ENCODE results near the gene CCT8. TPM values are rescaled to one million over a fixed set of nuclear protein-coding genes. Genes with fewer than 3 reads are reported as not detected.

The CCT8 gene
- polyA plus RNA-seq, 3 donors = 71.9 to 173 (median 169) TPM

- no peak for TF ChIP-seq CTCF (IDR thresholded peaks at IDR 0.05)
- no CpG with 5 or more reads among the region's 3 CpGs for WGBS (ENCODE audit: insufficient coverage)
These were observed 44.0 kb upstream of the CCT8 start for GRCh38 chr21:29117372-29117955.

GRCh38 chr21:29115899-29116298, 42.5 kb upstream of the CCT8 start:
- intact Hi-C loops (cut with micrococcal nuclease) = no loop called here
- Histone ChIP-seq H3K27ac (ENCODE audit: low read depth in 1 of 2, low read length in 2 of 2) (no peak overlapping the region), H4K20me1 (ENCODE audit: insufficient read depth, low read length) (no peaks in the 10 kb centered on the region), H3K9ac (ENCODE audit: insufficient read depth, low read length, poor library complexity, severe bottlenecking) (no peak overlapping the region), H3K27me3 (ENCODE audit: control insufficient read depth in 2 of 2, insufficient read depth in 2 of 2, low read length in 2 of 2) (no peaks in the 10 kb centered on the region), H3K9me3 (replicated peaks in 1 of 2; ENCODE audit: control insufficient read depth in 1 of 2, insufficient read depth in 1 of 2, low read length in 2 of 2) (no peaks in the 10 kb centered on the region), H2AFZ (ENCODE audit: insufficient read depth, low read depth, low read length, poor library complexity, severe bottlenecking) (no peak overlapping the region), H3K4me1 (ENCODE audit: control insufficient read depth in 1 of 2, insufficient read depth in 2 of 2, low read length in 2 of 2) (no peaks in the 10 kb centered on the region), H3K4me2 (replicated peaks; ENCODE audit: extremely low read depth, low read length, poor library complexity, severe bottlenecking) (no peak overlapping the region), H3K4me3 (replicated peaks in 1 of 3; ENCODE audit: low read depth in 2 of 3, low read length in 3 of 3) (no peak overlapping the region), H3K79me2 (ENCODE audit: insufficient read depth, low read length) (no peaks in the 10 kb centered on the region), H3K36me3 (replicated peaks in 1 of 2; ENCODE audit: control insufficient read depth in 1 of 2, insufficient read depth in 2 of 2, low read length in 2 of 2) (no peaks in the 10 kb centered on the region)
- TF ChIP-seq CTCF (IDR thresholded peaks at IDR 0.05) = no peak
- DNase-seq = no peak
- H3K9me3 Mint-ChIP-seq = peaks cover 0 to 5% (median 0%) of the 10 kb centered on the region in 7 donors
- no peak overlapping the region for H3K27ac Mint-ChIP-seq
- no peaks in the 10 kb centered on the region for H3K36me3 Mint-ChIP-seq
- H3K4me1 Mint-ChIP-seq = peaks cover 15% of the 10 kb centered on the region
- peaks cover 0 to 2% (median 0%) of the 10 kb centered on the region in 3 donors for H3K27me3 Mint-ChIP-seq (ENCODE audit: low read depth in 3 of 3)
- H3K4me3 Mint-ChIP-seq = no peak overlapping the region
- 100% methylated on average over 2 of the region's 8 CpGs for WGBS (ENCODE audit: insufficient coverage)

More at GRCh38 chr21:29117372-29117955, 44.0 kb upstream of the CCT8 start:
- peaks cover 15% of the 10 kb centered on the region for H3K4me1 Mint-ChIP-seq
- Histone ChIP-seq H3K27ac (ENCODE audit: low read depth in 1 of 2, low read length in 2 of 2) (no peak overlapping the region), H3K4me3 (replicated peaks in 1 of 3; ENCODE audit: low read depth in 2 of 3, low read length in 3 of 3) (no peak overlapping the region), H3K79me2 (ENCODE audit: insufficient read depth, low read length) (no peaks in the 10 kb centered on the region), H3K4me1 (ENCODE audit: control insufficient read depth in 1 of 2, insufficient read depth in 2 of 2, low read length in 2 of 2) (no peaks in the 10 kb centered on the region), H4K20me1 (ENCODE audit: insufficient read depth, low read length) (no peaks in the 10 kb centered on the region), H3K4me2 (replicated peaks; ENCODE audit: extremely low read depth, low read length, poor library complexity, severe bottlenecking) (no peak overlapping the region), H3K27me3 (ENCODE audit: control insufficient read depth in 2 of 2, insufficient read depth in 2 of 2, low read length in 2 of 2) (no peaks in the 10 kb centered on the region), H3K36me3 (replicated peaks in 1 of 2; ENCODE audit: control insufficient read depth in 1 of 2, insufficient read depth in 2 of 2, low read length in 2 of 2) (no peaks in the 10 kb centered on the region), H3K9ac (ENCODE audit: insufficient read depth, low read length, poor library complexity, severe bottlenecking) (no peak overlapping the region), H3K9me3 (replicated peaks in 1 of 2; ENCODE audit: control insufficient read depth in 1 of 2, insufficient read depth in 1 of 2, low read length in 2 of 2) (no peaks in the 10 kb centered on the region), H2AFZ (ENCODE audit: insufficient read depth, low read depth, low read length, poor library complexity, severe bottlenecking) (no peak overlapping the region)
- no peak overlapping the region for H3K27ac Mint-ChIP-seq
- peaks cover 0 to 2% (median 0%) of the 10 kb centered on the region in 3 donors for H3K27me3 Mint-ChIP-seq (ENCODE audit: low read depth in 3 of 3)
- DNase-seq = no peak
- intact Hi-C loops (cut with micrococcal nuclease) = no loop called here
- H3K9me3 Mint-ChIP-seq = peaks cover 0 to 4% (median 0%) of the 10 kb centered on the region in 7 donors
- H3K36me3 Mint-ChIP-seq = peaks cover 0 to 2% of the 10 kb centered on the region in 2 donors
- H3K4me3 Mint-ChIP-seq = no peak overlapping the region
